Measurements from ENCODE around the gene TBCE.
"Not testable (repeated sequence)": the region's sequence is repeated elsewhere in the genome, so short reads cannot be mapped to it uniquely, and the experiment has no call there.

DNA sequence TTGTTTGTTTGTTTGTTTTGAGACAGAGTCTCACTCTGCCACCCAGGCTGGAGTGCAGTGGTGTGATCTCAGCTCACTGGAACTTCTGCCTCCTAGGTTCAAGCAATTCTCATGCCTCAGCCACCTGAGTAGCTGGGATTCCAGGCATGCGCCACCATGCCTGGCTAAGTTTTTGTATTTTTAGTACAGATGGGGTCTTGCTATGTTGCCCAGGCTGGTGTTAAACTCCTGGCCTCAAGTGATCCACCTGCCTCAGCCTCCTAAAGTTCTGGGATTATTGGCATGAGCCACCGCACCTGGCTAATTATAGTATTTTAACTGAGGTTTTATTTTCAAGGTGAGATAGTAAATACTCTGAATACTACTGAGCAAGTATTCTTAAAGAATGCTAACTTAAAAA, 102.7 kb downstream of the TBCE start:
- TF ChIP-seq, protein P1, sequence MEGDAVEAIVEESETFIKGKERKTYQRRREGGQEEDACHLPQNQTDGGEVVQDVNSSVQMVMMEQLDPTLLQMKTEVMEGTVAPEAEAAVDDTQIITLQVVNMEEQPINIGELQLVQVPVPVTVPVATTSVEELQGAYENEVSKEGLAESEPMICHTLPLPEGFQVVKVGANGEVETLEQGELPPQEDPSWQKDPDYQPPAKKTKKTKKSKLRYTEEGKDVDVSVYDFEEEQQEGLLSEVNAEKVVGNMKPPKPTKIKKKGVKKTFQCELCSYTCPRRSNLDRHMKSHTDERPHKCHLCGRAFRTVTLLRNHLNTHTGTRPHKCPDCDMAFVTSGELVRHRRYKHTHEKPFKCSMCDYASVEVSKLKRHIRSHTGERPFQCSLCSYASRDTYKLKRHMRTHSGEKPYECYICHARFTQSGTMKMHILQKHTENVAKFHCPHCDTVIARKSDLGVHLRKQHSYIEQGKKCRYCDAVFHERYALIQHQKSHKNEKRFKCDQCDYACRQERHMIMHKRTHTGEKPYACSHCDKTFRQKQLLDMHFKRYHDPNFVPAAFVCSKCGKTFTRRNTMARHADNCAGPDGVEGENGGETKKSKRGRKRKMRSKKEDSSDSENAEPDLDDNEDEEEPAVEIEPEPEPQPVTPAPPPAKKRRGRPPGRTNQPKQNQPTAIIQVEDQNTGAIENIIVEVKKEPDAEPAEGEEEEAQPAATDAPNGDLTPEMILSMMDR (IDR thresholded peaks at IDR 0.05 in 4 of 5, conservative IDR thresholded peaks at IDR 0.05 in 1 of 5): not testable (repeated sequence)
- TF ChIP-seq POLR2A (IDR thresholded peaks at IDR 0.05): not testable (repeated sequence)

Data from gastrocnemius medialis (tissue), 4 donors.